GM19328 (cell line): Measurements from ENCODE around the gene HOXD1.
A peak's percentile ranks its signal among the peaks of the same experiment; 100 is the strongest.

ENCODE experiments used
- ATAC-seq: cut with Tn5 transposase; IDR thresholded peaks from one replicate; pipeline ENCODE4 v1.9.1; 2021; ENCODE audit warnings: mild to moderate bottlenecking, moderate library complexity; ENCODE audit not compliant: unreplicated experiment

The HOXD1 gene

DNA sequence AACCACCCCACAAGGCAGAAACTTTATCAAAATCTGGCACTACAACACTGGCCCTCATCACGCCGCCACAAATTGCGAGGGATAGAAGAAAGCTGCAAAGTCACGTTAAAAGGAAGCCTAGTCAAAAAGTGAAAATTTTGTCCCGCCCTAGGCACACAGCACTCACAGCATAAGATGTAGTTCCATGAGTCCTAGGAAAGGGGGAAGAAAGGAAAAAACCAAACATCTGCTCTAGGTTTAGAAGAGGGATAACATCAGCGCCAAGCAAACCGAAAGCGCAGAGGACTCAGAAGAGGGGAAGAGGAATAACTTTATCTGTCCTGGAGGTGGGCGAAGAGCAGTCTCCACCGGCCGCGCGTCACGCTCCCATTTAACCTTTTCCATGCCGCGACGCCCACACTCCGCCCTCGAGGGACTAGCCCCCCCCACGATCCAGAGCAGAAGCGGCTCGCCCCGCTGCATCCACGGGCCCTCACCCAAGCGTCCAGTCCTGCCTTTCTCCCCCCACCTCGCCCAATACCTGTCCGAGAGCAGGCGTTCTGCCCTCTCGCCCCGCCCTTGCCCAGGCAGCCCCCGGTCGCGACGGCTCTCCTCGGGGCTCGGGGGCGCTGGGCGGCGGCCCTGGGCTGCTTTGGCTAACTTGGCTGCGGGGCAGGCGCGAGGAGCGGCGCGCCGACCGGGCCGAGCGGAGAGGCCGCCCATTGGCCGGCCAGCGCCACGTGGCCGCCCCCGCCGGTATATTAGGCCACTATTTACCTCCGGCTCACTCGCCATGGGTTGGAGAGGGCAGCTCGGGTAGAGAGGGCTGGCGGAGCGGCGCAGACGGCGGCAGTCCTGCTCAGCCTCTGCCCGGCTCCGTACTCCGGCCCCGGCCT is at the start of gene HOXD1:
HOXD1 (plus strand) TSS at position 770 of the 875 bp plus-strand sequence. CDS start 134 bp downstream, outside the sequence.
- no peak for ATAC-seq

DNA sequence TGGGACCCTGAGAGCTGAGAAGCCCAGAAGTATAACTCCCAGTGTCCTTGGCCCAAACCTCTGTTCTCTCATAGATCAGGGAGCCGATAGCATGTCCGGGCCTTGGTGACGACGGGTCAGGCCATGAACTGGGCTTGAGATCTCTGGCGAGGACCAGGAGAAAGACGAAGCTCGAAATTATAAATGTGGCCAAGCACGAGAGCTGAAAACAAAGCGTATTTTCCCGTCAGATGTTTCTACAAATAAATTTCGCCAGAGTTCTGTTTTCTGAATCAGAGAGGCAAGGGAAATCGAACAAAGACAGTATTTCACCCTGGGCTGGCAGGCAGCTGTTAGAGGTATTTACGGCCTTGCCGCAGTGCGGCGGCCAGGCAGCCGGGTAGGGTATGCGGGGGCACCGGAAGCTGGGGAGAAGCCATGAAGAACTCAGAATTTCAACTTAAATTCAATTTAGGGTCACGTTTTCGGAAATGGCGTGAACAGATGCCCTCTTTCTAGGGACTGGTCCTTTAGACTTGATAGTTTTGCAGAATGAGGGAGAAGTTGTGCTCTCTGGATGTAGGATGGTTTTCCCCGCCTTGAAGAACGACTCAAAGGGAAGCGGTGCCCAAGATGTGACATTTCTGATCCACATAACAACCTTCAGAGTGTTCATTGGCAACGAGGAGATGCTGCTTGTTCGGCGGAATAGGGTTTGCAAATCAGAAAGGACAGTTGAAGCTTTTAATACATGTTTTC is 49.4 kb upstream of the HOXD1 start:
- no peak for ATAC-seq

- peak; percentile 14 for ATAC-seq
These were observed 48.6 kb upstream of the HOXD1 start for GRCh38 chr2:176139661-176140512.

- ATAC-seq = peak; percentile 86
These were observed 47.8 kb upstream of the HOXD1 start for GRCh38 chr2:176140513-176141317.

- ATAC-seq = no peak
These were observed 46.2 kb upstream of the HOXD1 start for GRCh38 chr2:176142281-176142680.

- no peak for ATAC-seq
These were observed 43.1 kb upstream of the HOXD1 start for GRCh38 chr2:176145085-176145969.

DNA sequence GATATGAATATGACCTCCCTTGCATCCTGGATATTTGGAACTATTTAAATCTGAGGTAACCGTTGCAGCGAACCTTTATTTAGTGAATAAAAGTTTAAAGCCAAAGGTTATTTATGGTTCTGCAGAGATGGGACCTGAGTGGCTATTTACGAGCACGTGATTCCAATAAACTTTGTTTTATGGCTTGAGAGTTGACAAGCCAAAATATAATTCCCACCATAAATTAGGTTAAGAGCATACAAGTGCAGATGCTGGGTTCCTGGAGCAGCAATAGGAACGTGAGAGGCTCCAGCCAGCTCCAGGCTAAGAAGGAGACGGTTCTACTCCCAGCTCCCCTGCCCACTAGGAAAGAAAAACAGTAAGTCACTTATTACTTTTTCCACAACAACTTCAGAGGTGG is 42.4 kb upstream of the HOXD1 start:
- ATAC-seq = no peak

GRCh38 chr2:176146645-176147044 is 41.8 kb upstream of the HOXD1 start:
- ATAC-seq = no peak

GRCh38 chr2:176147210-176147799 is 41.2 kb upstream of the HOXD1 start:
- no peak for ATAC-seq

GRCh38 chr2:176147800-176148496 is 40.5 kb upstream of the HOXD1 start:
- no peak for ATAC-seq

- ATAC-seq = no peak
These were observed 39.6 kb upstream of the HOXD1 start for GRCh38 chr2:176148751-176149421.

GRCh38 chr2:176149481-176149938 is 39.0 kb upstream of the HOXD1 start:
- no peak for ATAC-seq

DNA sequence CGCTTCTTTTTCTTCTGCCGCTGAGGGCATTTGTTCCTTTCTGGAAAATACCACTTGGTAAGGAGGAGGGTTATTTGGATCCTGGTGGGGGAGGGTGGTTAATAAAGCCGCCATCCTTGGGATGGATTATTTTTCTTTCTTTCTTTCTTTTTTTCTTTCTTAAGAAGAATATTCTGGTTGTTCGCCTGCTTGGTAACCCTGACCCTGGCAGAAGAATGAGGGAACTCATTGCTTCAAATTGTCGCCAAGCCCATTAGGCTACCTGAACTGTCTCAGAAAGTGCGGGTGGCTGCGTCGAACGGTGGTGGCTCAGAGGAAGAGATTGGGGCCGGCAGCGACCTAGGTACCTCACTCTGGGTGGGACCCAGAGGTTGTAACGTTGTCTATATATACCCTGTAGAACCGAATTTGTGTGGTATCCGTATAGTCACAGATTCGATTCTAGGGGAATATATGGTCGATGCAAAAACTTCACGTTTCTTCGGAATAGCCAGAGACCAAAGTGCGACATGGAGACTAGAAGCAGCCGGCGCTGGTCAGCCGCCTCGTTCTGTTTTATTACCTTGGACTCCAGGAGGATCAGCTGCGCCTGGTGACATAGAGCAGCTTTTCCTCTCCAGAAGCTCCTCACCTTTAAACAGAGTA is 38.4 kb upstream of the HOXD1 start:
- ATAC-seq = no peak

DNA sequence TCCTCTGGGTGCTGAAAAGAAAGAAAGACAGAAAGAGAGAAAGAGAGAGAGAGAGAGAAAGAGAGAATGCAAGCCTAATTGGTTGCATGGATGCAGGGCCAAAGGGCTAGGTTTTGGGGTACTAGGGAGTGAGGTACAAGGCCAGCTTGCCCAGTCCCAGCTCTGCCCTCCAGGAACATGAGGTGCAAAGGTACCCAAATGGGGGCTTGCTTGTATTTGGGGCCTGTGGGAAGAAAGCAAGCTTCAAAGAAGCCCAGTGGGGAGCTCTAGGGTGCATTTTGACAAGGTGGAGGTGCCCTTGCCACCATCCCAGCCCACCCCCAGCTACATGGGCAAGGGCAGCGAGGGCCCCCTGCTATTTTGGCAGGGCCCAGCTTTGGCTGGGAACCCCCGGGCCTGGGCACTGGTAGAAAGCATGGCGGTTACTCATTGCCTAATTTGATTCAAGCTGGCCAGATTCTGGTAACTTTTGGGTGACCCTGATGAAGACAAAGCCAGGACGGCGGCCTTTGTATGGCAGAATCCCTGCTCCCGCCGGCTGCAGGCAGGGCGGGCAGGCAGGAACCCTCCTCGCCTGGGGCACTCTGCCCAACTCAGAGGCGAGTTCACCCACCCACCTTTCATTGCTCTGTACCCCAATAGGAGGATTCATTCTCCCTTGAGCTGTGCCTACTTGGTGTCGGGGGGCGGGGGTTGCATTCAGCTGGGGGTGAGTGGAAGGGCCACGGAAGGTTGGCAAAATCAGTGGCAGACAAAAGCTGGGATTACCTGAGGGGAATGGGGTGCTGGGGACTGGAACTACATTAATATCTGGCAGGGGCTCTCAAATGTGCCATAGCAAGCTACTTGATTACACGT is 37.7 kb upstream of the HOXD1 start:
- no peak for ATAC-seq

GRCh38 chr2:176151442-176152287 is 36.8 kb upstream of the HOXD1 start, which contains the start of gene HOXD4:
TSS of gene HOXD4 (plus strand) at chr2:176151550. CDS start at chr2:176151634, 84 bp downstream.
- ATAC-seq = no peak
